ENCODE data around the gene DHCR24. TPM values are rescaled to one million over a fixed set of nuclear protein-coding genes. Genes with fewer than 3 reads are reported as not detected.

DHCR24 gene
- total and polyA plus RNA-seq, 2 of the 13 experiments (the other 11 are each of a cell fraction or from before 2014, with no cell fraction given) = 374 to 448 TPM

- TF ChIP-seq, protein P1, sequence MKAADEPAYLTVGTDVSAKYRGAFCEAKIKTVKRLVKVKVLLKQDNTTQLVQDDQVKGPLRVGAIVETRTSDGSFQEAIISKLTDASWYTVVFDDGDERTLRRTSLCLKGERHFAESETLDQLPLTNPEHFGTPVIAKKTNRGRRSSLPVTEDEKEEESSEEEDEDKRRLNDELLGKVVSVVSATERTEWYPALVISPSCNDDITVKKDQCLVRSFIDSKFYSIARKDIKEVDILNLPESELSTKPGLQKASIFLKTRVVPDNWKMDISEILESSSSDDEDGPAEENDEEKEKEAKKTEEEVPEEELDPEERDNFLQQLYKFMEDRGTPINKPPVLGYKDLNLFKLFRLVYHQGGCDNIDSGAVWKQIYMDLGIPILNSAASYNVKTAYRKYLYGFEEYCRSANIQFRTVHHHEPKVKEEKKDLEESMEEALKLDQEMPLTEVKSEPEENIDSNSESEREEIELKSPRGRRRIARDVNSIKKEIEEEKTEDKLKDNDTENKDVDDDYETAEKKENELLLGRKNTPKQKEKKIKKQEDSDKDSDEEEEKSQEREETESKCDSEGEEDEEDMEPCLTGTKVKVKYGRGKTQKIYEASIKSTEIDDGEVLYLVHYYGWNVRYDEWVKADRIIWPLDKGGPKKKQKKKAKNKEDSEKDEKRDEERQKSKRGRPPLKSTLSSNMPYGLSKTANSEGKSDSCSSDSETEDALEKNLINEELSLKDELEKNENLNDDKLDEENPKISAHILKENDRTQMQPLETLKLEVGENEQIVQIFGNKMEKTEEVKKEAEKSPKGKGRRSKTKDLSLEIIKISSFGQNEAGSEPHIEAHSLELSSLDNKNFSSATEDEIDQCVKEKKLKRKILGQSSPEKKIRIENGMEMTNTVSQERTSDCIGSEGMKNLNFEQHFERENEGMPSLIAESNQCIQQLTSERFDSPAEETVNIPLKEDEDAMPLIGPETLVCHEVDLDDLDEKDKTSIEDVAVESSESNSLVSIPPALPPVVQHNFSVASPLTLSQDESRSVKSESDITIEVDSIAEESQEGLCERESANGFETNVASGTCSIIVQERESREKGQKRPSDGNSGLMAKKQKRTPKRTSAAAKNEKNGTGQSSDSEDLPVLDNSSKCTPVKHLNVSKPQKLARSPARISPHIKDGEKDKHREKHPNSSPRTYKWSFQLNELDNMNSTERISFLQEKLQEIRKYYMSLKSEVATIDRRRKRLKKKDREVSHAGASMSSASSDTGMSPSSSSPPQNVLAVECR (CRISPR knock-in tag; IDR thresholded peaks at IDR 0.05; ENCODE audit: borderline replicate concordance) = peak; percentile 49; the same call in 1 of the 2 replicates
- TF ChIP-seq ZNF691 (CRISPR knock-in tag; IDR thresholded peaks at IDR 0.05; ENCODE audit: borderline replicate concordance, low read depth) (no peak), SETDB1 (CRISPR knock-in tag; IDR thresholded peaks at IDR 0.05; ENCODE audit: borderline replicate concordance) (no peak), ZNF101 (CRISPR knock-in tag; IDR thresholded peaks at IDR 0.05; ENCODE audit: borderline replicate concordance, low read depth) (no peak), TFE3 (CRISPR knock-in tag; IDR thresholded peaks at IDR 0.05) (no peak; the same call in 1 of the 2 replicates), ZMYM4 (CRISPR knock-in tag; IDR thresholded peaks at IDR 0.05) (peak; percentile 37; the same call in 1 of the 2 replicates), ZNF333 (CRISPR knock-in tag; IDR thresholded peaks at IDR 0.05; ENCODE audit: borderline replicate concordance) (no peak), NR0B2 (CRISPR knock-in tag; IDR thresholded peaks at IDR 0.05) (no peak), ZNF496 (CRISPR knock-in tag; IDR thresholded peaks at IDR 0.05; ENCODE audit: insufficient replicate concordance) (no peak), HOXD1 (CRISPR knock-in tag; IDR thresholded peaks at IDR 0.05) (0 out of 2 replicates have a peak, but pooled peaks have one; percentile 30), KLF9 (CRISPR knock-in tag; IDR thresholded peaks at IDR 0.05; ENCODE audit: low read depth) (no peak), GATA4 (IDR thresholded peaks at IDR 0.05; ENCODE audit: borderline replicate concordance, low read depth) (no peak; the same call in 1 of the 2 replicates), KLF12 (CRISPR knock-in tag; IDR thresholded peaks at IDR 0.05; ENCODE audit: borderline replicate concordance) (0 out of 2 replicates have a peak, but pooled peaks have one; percentile 53), ZNF274 (CRISPR knock-in tag; IDR thresholded peaks at IDR 0.05) (peak; percentile 47; the same call in 1 of the 2 replicates), ZBTB43 (CRISPR knock-in tag; conservative IDR thresholded peaks at IDR 0.05) (no peak; the same call in 1 of the 2 replicates), HNRNPH1 (optimal IDR thresholded peaks at IDR 0.05; ENCODE audit: low read depth, low read length) (no peak), DR1 (CRISPR knock-in tag; IDR thresholded peaks at IDR 0.05) (no peak), ZNF724P (CRISPR knock-in tag; IDR thresholded peaks at IDR 0.05; ENCODE audit: borderline replicate concordance) (no peak)
- TF ChIP-seq, protein P2, sequence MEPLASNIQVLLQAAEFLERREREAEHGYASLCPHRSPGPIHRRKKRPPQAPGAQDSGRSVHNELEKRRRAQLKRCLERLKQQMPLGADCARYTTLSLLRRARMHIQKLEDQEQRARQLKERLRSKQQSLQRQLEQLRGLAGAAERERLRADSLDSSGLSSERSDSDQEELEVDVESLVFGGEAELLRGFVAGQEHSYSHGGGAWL (CRISPR knock-in tag; IDR thresholded peaks at IDR 0.05) = 0 out of 2 replicates have a peak, but pooled peaks have one; percentile 8
Observed at GRCh38 chr1:54865238-54866073, 21.5 kb downstream of the DHCR24 start (continued).

Data from HepG2 (cell line).